Peyer's patch (tissue), 4 donors: ENCODE measurements around the gene CAMSAP1.

ENCODE experiments used
- CTCF ChIP-seq, 6 experiments: fragments of 450-650 bp in 4 of 6; fragments of 200-600 bp in 2 of 6; sonication (generic) in 1 of 6; IDR thresholded peaks; one replicate each; pipeline ENCODE4 v1.5.1; 2017 to 2019; ENCODE audit warnings: antibody characterized with exemption in 6 of 6, mild to moderate bottlenecking in 3 of 6, moderate library complexity in 1 of 6
- POLR2A ChIP-seq, 2 donors: fragments of 450-650 bp; IDR thresholded peaks; one replicate each; pipeline ENCODE4 v1.5.1; 2017; ENCODE audit warnings: antibody characterized with exemption in 2 of 2, mild to moderate bottlenecking in 2 of 2, moderate library complexity in 2 of 2

DNA sequence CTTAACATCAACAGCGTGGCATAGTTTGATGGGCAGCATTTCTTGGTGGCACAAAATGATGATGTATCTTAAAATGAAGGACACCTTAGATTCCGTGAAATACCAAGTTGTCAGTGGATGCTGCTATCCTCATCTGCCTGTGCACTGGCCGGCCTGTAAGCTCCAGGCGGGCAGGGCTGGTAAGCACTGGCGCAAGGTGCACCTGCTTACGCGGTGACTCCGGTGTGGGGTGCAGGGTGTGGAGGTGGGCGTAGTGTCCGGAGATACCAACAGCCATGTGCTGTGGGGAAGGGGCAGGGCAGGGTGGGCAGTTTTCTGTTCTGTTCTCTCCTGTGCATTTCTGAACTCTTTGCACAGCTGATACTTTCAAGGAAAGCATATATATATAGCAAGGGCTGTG lies 103.9 kb downstream of the CAMSAP1 start:
- TF ChIP-seq POLR2A (IDR thresholded peaks at IDR 0.05): no peak
- TF ChIP-seq CTCF (IDR thresholded peaks at IDR 0.05): no peak
